ENCODE data around the gene PLPPR1.

DNA sequence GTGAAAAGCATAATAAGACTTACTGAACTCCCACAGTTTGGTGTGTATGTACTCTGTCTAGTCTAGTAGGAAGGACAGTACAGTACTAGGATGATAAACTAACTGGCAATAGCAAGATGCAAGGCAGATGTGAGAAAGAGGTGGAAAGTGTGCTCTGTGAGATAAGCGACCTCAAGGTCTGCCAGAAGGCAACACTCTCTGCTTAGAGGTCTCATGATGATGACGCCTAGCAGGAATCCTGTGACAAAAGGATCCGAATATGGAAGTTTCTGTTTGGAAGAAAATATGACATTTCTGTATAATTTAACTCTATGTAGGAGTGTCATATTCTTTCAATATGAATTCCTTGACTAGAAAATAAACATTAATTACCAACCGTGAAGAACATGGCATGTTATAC is 112.2 kb downstream of the PLPPR1 start:
- TF ChIP-seq, protein P1, sequence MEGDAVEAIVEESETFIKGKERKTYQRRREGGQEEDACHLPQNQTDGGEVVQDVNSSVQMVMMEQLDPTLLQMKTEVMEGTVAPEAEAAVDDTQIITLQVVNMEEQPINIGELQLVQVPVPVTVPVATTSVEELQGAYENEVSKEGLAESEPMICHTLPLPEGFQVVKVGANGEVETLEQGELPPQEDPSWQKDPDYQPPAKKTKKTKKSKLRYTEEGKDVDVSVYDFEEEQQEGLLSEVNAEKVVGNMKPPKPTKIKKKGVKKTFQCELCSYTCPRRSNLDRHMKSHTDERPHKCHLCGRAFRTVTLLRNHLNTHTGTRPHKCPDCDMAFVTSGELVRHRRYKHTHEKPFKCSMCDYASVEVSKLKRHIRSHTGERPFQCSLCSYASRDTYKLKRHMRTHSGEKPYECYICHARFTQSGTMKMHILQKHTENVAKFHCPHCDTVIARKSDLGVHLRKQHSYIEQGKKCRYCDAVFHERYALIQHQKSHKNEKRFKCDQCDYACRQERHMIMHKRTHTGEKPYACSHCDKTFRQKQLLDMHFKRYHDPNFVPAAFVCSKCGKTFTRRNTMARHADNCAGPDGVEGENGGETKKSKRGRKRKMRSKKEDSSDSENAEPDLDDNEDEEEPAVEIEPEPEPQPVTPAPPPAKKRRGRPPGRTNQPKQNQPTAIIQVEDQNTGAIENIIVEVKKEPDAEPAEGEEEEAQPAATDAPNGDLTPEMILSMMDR (conservative IDR thresholded peaks at IDR 0.05; ENCODE audit: low read depth in 2 of 2) = no peak
- no peak for TF ChIP-seq POLR2AphosphoS5 (IDR thresholded peaks at IDR 0.05; ENCODE audit: low read depth)
- TF ChIP-seq STAT1 (IDR thresholded peaks at IDR 0.05; ENCODE audit: unreplicated experiment) = no peak
- TF ChIP-seq REST (IDR thresholded peaks at IDR 0.05; ENCODE audit: unreplicated experiment) = no peak
- TF ChIP-seq CREB1 (CRISPR knock-in tag; IDR thresholded peaks at IDR 0.05; ENCODE audit: low read depth) = no peak
- TF ChIP-seq, protein P2, sequence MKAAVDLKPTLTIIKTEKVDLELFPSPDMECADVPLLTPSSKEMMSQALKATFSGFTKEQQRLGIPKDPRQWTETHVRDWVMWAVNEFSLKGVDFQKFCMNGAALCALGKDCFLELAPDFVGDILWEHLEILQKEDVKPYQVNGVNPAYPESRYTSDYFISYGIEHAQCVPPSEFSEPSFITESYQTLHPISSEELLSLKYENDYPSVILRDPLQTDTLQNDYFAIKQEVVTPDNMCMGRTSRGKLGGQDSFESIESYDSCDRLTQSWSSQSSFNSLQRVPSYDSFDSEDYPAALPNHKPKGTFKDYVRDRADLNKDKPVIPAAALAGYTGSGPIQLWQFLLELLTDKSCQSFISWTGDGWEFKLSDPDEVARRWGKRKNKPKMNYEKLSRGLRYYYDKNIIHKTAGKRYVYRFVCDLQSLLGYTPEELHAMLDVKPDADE (IDR thresholded peaks at IDR 0.05) = no peak

Measured in GM23338 (cell line).